ENCODE measurements around the gene MTFP1.

Gene MTFP1

GRCh38 chr22:30414525-30415047 lies 11.0 kb upstream of the MTFP1 start:
- peaks cover 50% of the 10 kb centered on the region for H3K4me1 Mint-ChIP-seq

GRCh38 chr22:30416403-30416802 lies 9.2 kb upstream of the MTFP1 start:
- Mint-ChIP-seq H3K9me3 (no peaks in the 10 kb centered on the region), H3K4me3 (no peak overlapping the region)

More at GRCh38 chr22:30414525-30415047, 11.0 kb upstream of the MTFP1 start:
- Mint-ChIP-seq H3K27ac (peak overlapping the region; percentile 83), H3K9me3 (no peaks in the 10 kb centered on the region), H3K27me3 (no peaks in the 10 kb centered on the region), H3K36me3 (peaks cover 18% of the 10 kb centered on the region), H3K4me3 (peak overlapping the region; percentile 73)

GRCh38 chr22:30416837-30417236 lies 8.7 kb upstream of the MTFP1 start:
- Mint-ChIP-seq H3K4me1 (peaks cover 60% of the 10 kb centered on the region), H3K9me3 (no peaks in the 10 kb centered on the region), H3K4me3 (no peak overlapping the region), H3K36me3 (peaks cover 21% of the 10 kb centered on the region), H3K27ac (no peak overlapping the region), H3K27me3 (no peaks in the 10 kb centered on the region)

More at GRCh38 chr22:30416403-30416802, 9.2 kb upstream of the MTFP1 start:
- peaks cover 59% of the 10 kb centered on the region for H3K4me1 Mint-ChIP-seq
- H3K27me3 Mint-ChIP-seq: no peaks in the 10 kb centered on the region
- H3K27ac Mint-ChIP-seq: peak overlapping the region; percentile 41
- H3K36me3 Mint-ChIP-seq: peaks cover 21% of the 10 kb centered on the region

GRCh38 chr22:30420347-30421125 lies 5.0 kb upstream of the MTFP1 start:
- no peaks in the 10 kb centered on the region for H3K9me3 Mint-ChIP-seq
- H3K4me1 Mint-ChIP-seq: peaks cover 62% of the 10 kb centered on the region
- H3K27me3 Mint-ChIP-seq: no peaks in the 10 kb centered on the region
- peaks cover 22% of the 10 kb centered on the region for H3K36me3 Mint-ChIP-seq
- H3K4me3 Mint-ChIP-seq: peak overlapping the region; percentile 61
- peak overlapping the region; percentile 93 for H3K27ac Mint-ChIP-seq

GRCh38 chr22:30421695-30422480 lies 3.7 kb upstream of the MTFP1 start:
- Mint-ChIP-seq H3K36me3 (peaks cover 9% of the 10 kb centered on the region), H3K4me3 (peak overlapping the region; percentile 98), H3K27me3 (no peaks in the 10 kb centered on the region), H3K27ac (peak overlapping the region; percentile 82), H3K4me1 (peaks cover 57% of the 10 kb centered on the region), H3K9me3 (no peaks in the 10 kb centered on the region)

- no peaks in the 10 kb centered on the region for H3K9me3 Mint-ChIP-seq
- peaks cover 62% of the 10 kb centered on the region for H3K4me1 Mint-ChIP-seq
- H3K36me3 Mint-ChIP-seq: peaks cover 8% of the 10 kb centered on the region
- peak overlapping the region; percentile 82 for H3K27ac Mint-ChIP-seq
- peak overlapping the region; percentile 98 for H3K4me3 Mint-ChIP-seq
- no peaks in the 10 kb centered on the region for H3K27me3 Mint-ChIP-seq
Observed at GRCh38 chr22:30422481-30423300, 2.9 kb upstream of the MTFP1 start.

- Mint-ChIP-seq H3K9me3 (no peaks in the 10 kb centered on the region), H3K4me1 (peaks cover 62% of the 10 kb centered on the region), H3K27me3 (no peaks in the 10 kb centered on the region), H3K36me3 (peaks cover 10% of the 10 kb centered on the region), H3K4me3 (peak overlapping the region; percentile 98), H3K27ac (peak overlapping the region; percentile 99)
Observed at GRCh38 chr22:30423301-30423958, 2.1 kb upstream of the MTFP1 start.

GRCh38 chr22:30423959-30424533 lies 1.5 kb upstream of the MTFP1 start:
- Mint-ChIP-seq H3K36me3 (peaks cover 10% of the 10 kb centered on the region), H3K9me3 (no peaks in the 10 kb centered on the region), H3K4me3 (peak overlapping the region; percentile 98), H3K27ac (peak overlapping the region; percentile 99), H3K27me3 (no peaks in the 10 kb centered on the region), H3K4me1 (peaks cover 62% of the 10 kb centered on the region)

GRCh38 chr22:30424534-30425326 lies 838 bp upstream of the MTFP1 start:
- no peaks in the 10 kb centered on the region for H3K27me3 Mint-ChIP-seq
- H3K4me3 Mint-ChIP-seq: peak overlapping the region; percentile 98
- peaks cover 62% of the 10 kb centered on the region for H3K4me1 Mint-ChIP-seq
- peaks cover 10% of the 10 kb centered on the region for H3K36me3 Mint-ChIP-seq
- H3K27ac Mint-ChIP-seq: peak overlapping the region; percentile 99
- H3K9me3 Mint-ChIP-seq: no peaks in the 10 kb centered on the region

- Mint-ChIP-seq H3K4me3 (peak overlapping the region; percentile 98), H3K4me1 (peaks cover 60% of the 10 kb centered on the region), H3K27ac (peak overlapping the region; percentile 94), H3K36me3 (peaks cover 9% of the 10 kb centered on the region), H3K27me3 (no peaks in the 10 kb centered on the region), H3K9me3 (no peaks in the 10 kb centered on the region)
Observed at GRCh38 chr22:30425327-30425615, 297 bp upstream of the MTFP1 start.

- H3K36me3 Mint-ChIP-seq: peaks cover 7% of the 10 kb centered on the region
- peaks cover 46% of the 10 kb centered on the region for H3K4me1 Mint-ChIP-seq
- H3K9me3 Mint-ChIP-seq: no peaks in the 10 kb centered on the region
- peak overlapping the region; percentile 98 for H3K4me3 Mint-ChIP-seq
- peak overlapping the region; percentile 94 for H3K27ac Mint-ChIP-seq
- H3K27me3 Mint-ChIP-seq: no peaks in the 10 kb centered on the region
Observed at GRCh38 chr22:30426388-30427353, 1.1 kb downstream of the MTFP1 start.

GRCh38 chr22:30427871-30428270 lies 2.3 kb downstream of the MTFP1 start:
- Mint-ChIP-seq H3K4me1 (peaks cover 34% of the 10 kb centered on the region), H3K27ac (peak overlapping the region; percentile 41), H3K36me3 (peaks cover 2% of the 10 kb centered on the region), H3K4me3 (peak overlapping the region; percentile 39), H3K9me3 (no peaks in the 10 kb centered on the region), H3K27me3 (no peaks in the 10 kb centered on the region)

- H3K9me3 Mint-ChIP-seq: no peaks in the 10 kb centered on the region
- H3K27ac Mint-ChIP-seq: no peak overlapping the region
- no peaks in the 10 kb centered on the region for H3K27me3 Mint-ChIP-seq
- H3K4me3 Mint-ChIP-seq: no peak overlapping the region
- peaks cover 5% of the 10 kb centered on the region for H3K36me3 Mint-ChIP-seq
- H3K4me1 Mint-ChIP-seq: peaks cover 28% of the 10 kb centered on the region
Observed at GRCh38 chr22:30429887-30430286, 4.3 kb downstream of the MTFP1 start.
